NCI-H1930 (cell line): ENCODE data around the gene CFAP69.

ENCODE experiments used
- DNase-seq, 2 experiments: peaks; one replicate each; lab custom pipeline; 2025; lab: John Stamatoyannopoulos, UW

Gene CFAP69

GRCh38 chr7:90244909-90245851, at the start of gene CFAP69:
Gene CFAP69 (plus strand): TSS chr7:90245174. CDS start chr7:90245425, 251 bp downstream.
- DNase-seq = peak; percentile 87 to 92

- DNase-seq = no peak
Observed at GRCh38 chr7:90201500-90202195, 43.3 kb upstream of the CFAP69 start.

- no peak for DNase-seq
Observed at GRCh38 chr7:90207956-90208355, 37.0 kb upstream of the CFAP69 start.

GRCh38 chr7:90209776-90210175, 35.2 kb upstream of the CFAP69 start:
- no peak for DNase-seq

- DNase-seq = no peak
Observed at GRCh38 chr7:90210475-90210874, 34.5 kb upstream of the CFAP69 start.

GRCh38 chr7:90210981-90211380, 34.0 kb upstream of the CFAP69 start:
- peak in 1 of 2 experiments; percentile 36 for DNase-seq

GRCh38 chr7:90211391-90212148, 33.4 kb upstream of the CFAP69 start, which contains the start of gene STEAP2:
Gene STEAP2 (plus strand): TSS chr7:90211740. CDS start chr7:90225083, 13,343 bp downstream.
- peak; percentile 79 to 87 for DNase-seq

- DNase-seq = no peak
Observed at GRCh38 chr7:90212149-90212495, 32.9 kb upstream of the CFAP69 start.

- DNase-seq = no peak
Observed at GRCh38 chr7:90213521-90213920, 31.5 kb upstream of the CFAP69 start.

GRCh38 chr7:90216080-90216674, 28.8 kb upstream of the CFAP69 start:
- DNase-seq = no peak

- DNase-seq = no peak
Observed at GRCh38 chr7:90216771-90217170, 28.2 kb upstream of the CFAP69 start.

GRCh38 chr7:90222390-90222789, 22.6 kb upstream of the CFAP69 start:
- no peak for DNase-seq

GRCh38 chr7:90222811-90223725, 21.9 kb upstream of the CFAP69 start:
- DNase-seq = no peak

GRCh38 chr7:90224195-90224594, 20.8 kb upstream of the CFAP69 start:
- no peak for DNase-seq

GRCh38 chr7:90225181-90225580, 19.8 kb upstream of the CFAP69 start:
- no peak for DNase-seq

GRCh38 chr7:90225601-90226000, 19.4 kb upstream of the CFAP69 start:
- DNase-seq = no peak

GRCh38 chr7:90227259-90227658, 17.7 kb upstream of the CFAP69 start:
- no peak for DNase-seq

GRCh38 chr7:90229682-90230081, 15.3 kb upstream of the CFAP69 start:
- DNase-seq = no peak

- DNase-seq = no peak
Observed at GRCh38 chr7:90230834-90231233, 14.1 kb upstream of the CFAP69 start.

GRCh38 chr7:90231304-90231703, 13.7 kb upstream of the CFAP69 start:
- DNase-seq = no peak

GRCh38 chr7:90232430-90232829, 12.5 kb upstream of the CFAP69 start:
- no peak for DNase-seq
